Activated CD4-positive, alpha-beta T cell treated with anti-CD3 and anti-CD28 coated beads, Interleukin-2, amount 50 U/mL, for 16 hours (primary cell): ENCODE results near the gene TEKT5.
"Not testable (repeated sequence)": the region's sequence is repeated elsewhere in the genome, so short reads cannot be mapped to it uniquely, and the experiment has no call there.

Source experiments
- DNase-seq: peaks from one replicate; pipeline ENCODE4 v3.0.0-alpha.2; 2020

TEKT5 gene

GRCh38 chr16:10629592-10629963, 65.2 kb downstream of the TEKT5 start:
- DNase-seq, result no peak

DNA sequence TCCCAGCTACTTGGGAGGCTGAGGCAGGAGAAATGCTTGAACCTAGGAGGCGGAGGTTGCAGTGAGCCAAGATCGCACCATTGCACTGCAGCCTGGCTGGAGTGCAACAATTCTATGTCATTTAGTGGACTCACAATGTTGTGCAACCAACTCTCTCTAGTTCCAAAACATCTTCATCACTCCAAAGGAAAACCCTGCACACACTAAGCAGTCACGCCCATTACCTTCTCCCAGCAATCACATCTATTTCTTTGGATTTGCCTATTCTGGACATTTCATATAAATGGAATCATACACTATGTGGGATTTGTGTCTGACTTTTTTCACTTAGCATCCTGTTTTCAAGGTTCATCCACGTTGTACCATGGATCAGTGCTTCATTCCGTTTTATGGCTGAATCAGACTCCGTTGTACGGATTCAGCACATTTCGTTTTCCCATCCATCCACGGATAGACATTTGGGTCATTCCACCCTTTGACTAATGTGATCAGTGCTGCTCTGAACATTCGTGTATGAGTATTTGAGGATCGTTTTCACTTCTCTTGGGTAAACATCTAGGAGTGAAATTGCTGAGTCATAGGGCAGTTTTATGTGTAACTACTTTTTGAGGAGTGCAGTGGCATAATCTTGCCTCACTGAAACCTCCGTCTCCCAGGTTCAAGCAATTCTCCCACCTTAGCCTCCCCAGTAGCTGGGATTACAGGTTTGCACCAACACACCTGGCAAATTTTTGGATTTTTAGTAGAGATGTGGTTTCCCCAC, 69.0 kb downstream of the TEKT5 start:
- peak; percentile 10 for DNase-seq

GRCh38 chr16:10624527-10624926, 70.2 kb downstream of the TEKT5 start:
- DNase-seq, result no peak

- no peak for DNase-seq
Measured at GRCh38 chr16:10623059-10623458, 71.7 kb downstream of the TEKT5 start.

DNA sequence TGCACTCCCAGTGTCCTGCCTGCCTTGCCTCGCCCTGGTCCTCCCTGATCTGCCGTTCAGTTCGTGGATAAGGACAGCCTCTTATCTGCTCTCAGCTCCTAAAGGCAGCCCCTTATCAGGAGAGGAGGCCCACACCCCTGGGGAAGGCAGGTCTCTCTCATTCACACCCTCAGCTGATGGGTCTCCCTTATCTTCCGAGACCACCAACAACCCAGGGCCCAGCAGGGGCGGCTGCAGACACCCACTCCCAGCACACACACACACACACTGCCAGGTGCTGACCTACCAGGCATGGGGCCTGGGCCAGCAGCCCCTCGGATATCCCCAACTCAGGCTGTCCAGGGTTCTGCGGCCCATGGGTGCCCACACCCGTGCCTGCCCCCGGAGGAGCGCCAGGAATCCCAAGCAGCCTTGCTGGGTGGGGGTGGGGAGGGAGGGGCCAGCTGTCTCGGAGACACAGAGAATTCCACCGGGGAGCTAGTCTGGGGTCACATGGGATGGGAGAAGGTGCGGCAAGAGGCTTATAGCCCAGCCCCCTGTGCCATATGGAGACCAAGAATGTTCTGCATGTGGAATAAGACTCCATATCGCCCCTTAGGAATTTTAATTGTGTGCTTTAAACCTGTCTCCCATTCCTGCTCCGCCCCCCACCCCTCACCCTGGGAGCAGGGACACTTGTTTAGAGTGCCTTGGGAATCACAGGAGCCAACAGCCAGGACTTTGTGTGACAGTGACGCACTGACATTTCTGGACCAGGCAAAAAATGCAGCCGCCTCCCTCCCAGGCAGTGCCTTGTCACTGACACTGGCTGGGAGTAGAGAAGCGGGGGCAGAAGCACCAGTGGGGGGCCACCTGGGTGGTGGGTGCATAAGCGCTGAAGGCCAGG, 72.5 kb downstream of the TEKT5 start:
- no peak for DNase-seq

- not testable (repeated sequence) for DNase-seq
Measured at GRCh38 chr16:10621216-10621949, 73.3 kb downstream of the TEKT5 start.

- no peak for DNase-seq
Measured at GRCh38 chr16:10620120-10620519, 74.6 kb downstream of the TEKT5 start.

GRCh38 chr16:10619271-10619849, 75.4 kb downstream of the TEKT5 start:
- no peak for DNase-seq

- no peak for DNase-seq
Measured at GRCh38 chr16:10618710-10619209, 76.0 kb downstream of the TEKT5 start.

GRCh38 chr16:10617662-10618420, 76.9 kb downstream of the TEKT5 start:
- no peak for DNase-seq

GRCh38 chr16:10616756-10617640, 77.7 kb downstream of the TEKT5 start:
- no peak for DNase-seq

- DNase-seq, result no peak
Measured at GRCh38 chr16:10616419-10616755, 78.3 kb downstream of the TEKT5 start.

GRCh38 chr16:10614685-10615084, 80.0 kb downstream of the TEKT5 start:
- DNase-seq, result no peak

DNA sequence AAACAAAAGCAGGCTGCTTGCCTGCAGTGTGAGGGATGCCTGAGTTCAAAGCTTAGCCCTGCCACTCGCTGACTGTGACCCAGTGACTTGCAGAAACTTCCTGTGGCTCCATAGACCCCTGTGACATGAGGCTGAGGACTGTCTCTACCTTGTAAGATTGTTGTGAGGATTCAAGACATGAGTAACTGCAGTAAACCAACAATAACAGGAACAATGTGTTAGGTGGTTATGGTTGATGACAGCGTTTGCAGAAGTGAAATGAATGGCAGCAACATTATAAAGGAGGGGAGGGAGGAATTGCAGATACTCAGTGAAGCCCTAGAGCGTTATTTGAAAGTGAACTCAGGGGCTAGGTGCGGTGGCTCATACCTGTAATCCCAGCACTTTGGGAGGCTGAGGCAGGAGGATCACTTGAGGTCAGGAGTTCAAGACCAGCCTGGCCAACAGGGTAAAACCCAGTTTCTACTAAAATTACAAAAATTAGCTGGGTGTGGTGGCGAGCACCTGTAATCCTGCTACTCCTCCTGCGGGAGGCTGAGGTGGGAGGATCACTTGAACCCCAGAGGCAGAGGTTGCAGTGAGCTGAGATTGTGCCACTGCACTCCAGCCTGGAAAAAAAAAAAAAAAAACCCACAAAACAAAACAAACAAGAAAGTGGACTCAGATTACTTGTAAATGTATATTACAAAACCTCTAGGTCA, 80.8 kb downstream of the TEKT5 start:
- no peak for DNase-seq

DNA sequence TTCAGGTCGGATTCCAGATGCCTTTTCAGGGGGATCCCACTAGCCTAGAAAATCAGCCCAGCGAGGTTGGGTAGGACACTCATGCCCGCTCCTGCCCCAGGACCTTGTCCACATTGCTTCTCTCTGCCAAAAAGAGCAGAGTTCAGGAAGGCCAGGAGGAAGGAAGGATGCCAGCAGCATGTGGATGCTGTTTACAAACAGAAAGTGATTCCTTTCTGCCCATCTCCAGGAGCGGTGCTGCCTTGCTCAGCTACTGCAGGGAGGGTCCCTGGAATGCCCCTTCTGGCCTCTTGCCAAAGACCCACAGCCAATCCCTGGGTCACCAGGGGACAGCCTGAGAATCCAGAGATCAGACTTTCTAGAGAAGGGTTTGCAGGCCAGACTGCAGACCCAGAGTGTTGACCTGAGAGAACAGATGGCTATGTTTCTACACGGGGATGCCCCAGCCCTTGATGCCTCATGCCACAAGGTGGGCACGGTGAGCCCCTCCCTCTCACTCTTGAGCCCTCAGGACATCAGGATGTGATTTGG, 82.0 kb downstream of the TEKT5 start:
- no peak for DNase-seq

DNA sequence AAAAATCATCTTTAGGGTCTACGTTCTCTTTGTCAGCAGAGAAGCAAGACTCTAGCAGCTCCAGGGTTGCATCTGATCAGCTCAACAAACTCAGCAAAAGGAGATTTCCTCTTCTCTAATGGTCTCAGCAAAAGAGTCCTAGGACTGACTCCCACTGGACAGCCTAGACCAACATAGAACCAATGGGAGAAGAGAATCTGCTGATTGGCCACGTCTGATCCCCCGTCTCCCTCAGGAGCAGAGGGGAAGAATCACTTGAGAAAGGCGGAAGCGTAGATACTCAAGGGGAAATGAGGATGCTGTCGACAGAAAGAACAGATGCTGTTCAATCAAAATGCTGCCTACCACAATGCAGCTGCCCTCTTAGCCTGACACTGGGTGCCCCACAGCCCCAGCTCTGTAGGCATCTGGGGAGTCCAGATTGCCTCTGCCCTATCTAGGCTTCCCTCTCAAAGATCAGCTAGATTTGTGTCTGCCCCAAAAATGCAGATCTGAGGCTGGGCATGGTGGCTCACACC, 82.8 kb downstream of the TEKT5 start:
- no peak for DNase-seq

- no peak for DNase-seq
Measured at GRCh38 chr16:10610499-10611184, 84.1 kb downstream of the TEKT5 start.

GRCh38 chr16:10609402-10609774, 85.3 kb downstream of the TEKT5 start:
- no peak for DNase-seq

DNA sequence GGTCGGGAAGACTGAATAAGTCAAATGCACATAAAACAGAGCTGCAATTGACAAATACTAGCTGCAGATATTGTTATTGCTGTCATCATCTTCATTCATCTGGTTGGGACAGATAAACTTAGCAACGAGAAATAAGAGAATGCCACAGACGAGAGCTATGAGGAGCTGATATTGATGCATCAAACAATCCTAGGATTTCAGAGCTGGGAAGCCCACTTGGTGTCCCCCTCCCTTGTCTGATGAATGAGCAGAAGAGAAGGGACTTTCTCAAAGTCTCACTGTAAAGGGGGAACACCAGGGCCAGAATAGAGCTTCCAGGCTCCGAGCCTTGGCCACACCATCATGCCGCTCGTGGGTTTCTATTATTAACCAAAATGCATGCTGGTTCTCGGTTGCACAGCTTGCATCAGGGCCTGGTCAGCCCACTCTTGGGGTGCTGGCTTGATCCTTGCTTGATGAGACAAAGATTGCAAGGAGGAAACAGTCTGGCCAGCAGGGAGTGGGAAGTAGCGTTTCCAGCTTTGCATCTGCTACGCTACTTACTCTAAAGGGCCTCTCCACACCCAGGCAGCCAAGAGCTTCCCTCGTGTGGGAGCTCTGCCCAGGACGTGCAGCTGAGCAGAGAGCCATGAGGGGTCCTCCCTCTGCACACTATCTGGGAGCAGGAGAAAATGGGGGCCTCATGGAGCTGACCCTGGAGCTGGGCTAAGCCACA, 85.9 kb downstream of the TEKT5 start:
- DNase-seq, result no peak
